Skeletal muscle satellite cell (primary cell): ENCODE measurements around the gene YWHAE.
A peak's percentile ranks its signal among the peaks of the same experiment; 100 is the strongest.

Source experiments
- H3K27me3 ChIP-seq: 2 replicates; pipeline ENCODE4 v1.7.0; 2013; ENCODE audit warnings: low read length; ENCODE audit not compliant: control insufficient read depth, insufficient read depth
- H3K36me3 ChIP-seq: 2 replicates; pipeline ENCODE4 v1.7.0; 2013; ENCODE audit warnings: mild to moderate bottlenecking, control low read depth, low read length; ENCODE audit not compliant: insufficient read depth
- H3K4me1 ChIP-seq: 2 replicates; pipeline ENCODE4 v1.7.0; 2013; ENCODE audit warnings: low read length; ENCODE audit not compliant: control insufficient read depth, insufficient read depth
- H3K4me2 ChIP-seq: 2 replicates; pipeline ENCODE4 v1.7.0; 2013; ENCODE audit warnings: mild to moderate bottlenecking, low read length
- H3K4me3 ChIP-seq: 2 replicates; pipeline ENCODE4 v1.7.0; 2013; ENCODE audit warnings: low read length
- H3K9ac ChIP-seq: 2 replicates; pipeline ENCODE4 v1.7.0; 2013; ENCODE audit warnings: mild to moderate bottlenecking, low read depth, low read length, moderate library complexity
- H3K9me3 ChIP-seq: replicated peaks from 2 replicates; pipeline ENCODE4 v1.7.0; 2013; ENCODE audit warnings: mild to moderate bottlenecking, control low read depth, low read length

YWHAE gene

DNA sequence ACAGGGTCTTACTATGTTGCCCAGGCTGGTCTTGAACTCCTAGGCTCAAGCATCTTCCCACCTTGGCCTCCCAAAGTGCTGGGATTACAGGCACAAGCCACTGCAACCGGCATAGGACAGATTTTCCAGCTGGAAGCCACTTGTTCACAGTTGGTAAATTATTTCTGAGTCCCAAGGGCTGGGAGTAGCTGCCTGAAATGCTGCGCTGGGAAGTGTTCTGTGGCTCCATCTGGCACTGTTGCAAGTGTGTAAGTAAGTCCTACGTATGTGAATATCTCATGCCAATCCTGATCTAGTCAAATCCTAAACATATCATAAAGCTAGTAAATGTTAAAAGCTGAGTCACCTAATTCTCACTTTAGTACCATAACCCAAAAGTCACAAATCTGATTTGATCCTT, 48.1 kb downstream of the YWHAE start:
- Histone ChIP-seq H3K4me2 (no peak overlapping the region), H3K27me3 (no peaks in the 10 kb centered on the region), H3K9ac (no peak overlapping the region), H3K4me3 (no peak overlapping the region), H3K9me3 (no peaks in the 10 kb centered on the region), H3K36me3 (peaks cover 61% of the 10 kb centered on the region), H3K4me1 (no peaks in the 10 kb centered on the region)

DNA sequence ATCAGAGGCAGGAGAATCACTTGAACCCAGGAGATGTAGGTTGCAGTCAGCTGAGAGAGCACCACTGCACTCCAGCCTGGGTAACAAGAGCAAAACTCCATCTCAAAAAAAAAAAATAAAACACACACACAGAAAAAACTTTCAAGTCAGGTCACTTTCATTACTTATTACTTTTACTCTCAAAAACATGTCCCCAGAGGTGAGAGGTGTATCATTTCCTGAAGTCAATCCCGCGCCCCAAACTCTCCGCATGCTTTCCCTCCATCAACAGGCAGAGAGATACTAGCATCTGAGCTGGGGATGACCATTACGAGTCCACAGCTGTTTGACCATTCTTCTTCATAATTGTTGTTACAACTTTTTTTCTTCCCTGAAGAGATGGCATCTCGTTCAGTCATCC, 48.7 kb downstream of the YWHAE start:
- peaks cover 59% of the 10 kb centered on the region for H3K36me3 ChIP-seq
- H3K9me3 ChIP-seq, result no peaks in the 10 kb centered on the region
- H3K4me1 ChIP-seq, result no peaks in the 10 kb centered on the region
- no peaks in the 10 kb centered on the region for H3K27me3 ChIP-seq
- no peak overlapping the region for H3K9ac ChIP-seq
- H3K4me3 ChIP-seq, result no peak overlapping the region
- no peak overlapping the region for H3K4me2 ChIP-seq

- H3K27me3 ChIP-seq, result no peaks in the 10 kb centered on the region
- H3K36me3 ChIP-seq, result peaks cover 66% of the 10 kb centered on the region
- H3K9ac ChIP-seq, result peak overlapping the region; percentile 5
- no peaks in the 10 kb centered on the region for H3K4me1 ChIP-seq
- no peak overlapping the region for H3K4me3 ChIP-seq
- peak overlapping the region; percentile 49 for H3K4me2 ChIP-seq
- no peaks in the 10 kb centered on the region for H3K9me3 ChIP-seq
Observed at GRCh38 chr17:1347589-1348323, 52.3 kb downstream of the YWHAE start.

GRCh38 chr17:1344521-1344920, 55.5 kb downstream of the YWHAE start:
- Histone ChIP-seq H3K4me1 (no peaks in the 10 kb centered on the region), H3K4me2 (no peak overlapping the region), H3K9me3 (no peaks in the 10 kb centered on the region), H3K4me3 (no peak overlapping the region), H3K27me3 (no peaks in the 10 kb centered on the region), H3K36me3 (peaks cover 53% of the 10 kb centered on the region), H3K9ac (no peak overlapping the region)

- Histone ChIP-seq H3K4me2 (no peak overlapping the region), H3K4me3 (no peak overlapping the region), H3K4me1 (no peaks in the 10 kb centered on the region), H3K9me3 (no peaks in the 10 kb centered on the region), H3K9ac (no peak overlapping the region), H3K27me3 (no peaks in the 10 kb centered on the region), H3K36me3 (peaks cover 53% of the 10 kb centered on the region)
Observed at GRCh38 chr17:1343554-1343953, 56.5 kb downstream of the YWHAE start.

GRCh38 chr17:1340371-1340770, 59.7 kb downstream of the YWHAE start:
- no peak overlapping the region for H3K4me2 ChIP-seq
- no peak overlapping the region for H3K4me3 ChIP-seq
- H3K36me3 ChIP-seq, result peaks cover 34% of the 10 kb centered on the region
- no peaks in the 10 kb centered on the region for H3K4me1 ChIP-seq
- H3K27me3 ChIP-seq, result no peaks in the 10 kb centered on the region
- no peak overlapping the region for H3K9ac ChIP-seq
- no peaks in the 10 kb centered on the region for H3K9me3 ChIP-seq

- no peak overlapping the region for H3K4me3 ChIP-seq
- no peaks in the 10 kb centered on the region for H3K36me3 ChIP-seq
- no peaks in the 10 kb centered on the region for H3K4me1 ChIP-seq
- no peak overlapping the region for H3K9ac ChIP-seq
- no peaks in the 10 kb centered on the region for H3K9me3 ChIP-seq
- H3K27me3 ChIP-seq, result no peaks in the 10 kb centered on the region
- H3K4me2 ChIP-seq, result no peak overlapping the region
Observed at GRCh38 chr17:1331708-1332107, 68.3 kb downstream of the YWHAE start.

DNA sequence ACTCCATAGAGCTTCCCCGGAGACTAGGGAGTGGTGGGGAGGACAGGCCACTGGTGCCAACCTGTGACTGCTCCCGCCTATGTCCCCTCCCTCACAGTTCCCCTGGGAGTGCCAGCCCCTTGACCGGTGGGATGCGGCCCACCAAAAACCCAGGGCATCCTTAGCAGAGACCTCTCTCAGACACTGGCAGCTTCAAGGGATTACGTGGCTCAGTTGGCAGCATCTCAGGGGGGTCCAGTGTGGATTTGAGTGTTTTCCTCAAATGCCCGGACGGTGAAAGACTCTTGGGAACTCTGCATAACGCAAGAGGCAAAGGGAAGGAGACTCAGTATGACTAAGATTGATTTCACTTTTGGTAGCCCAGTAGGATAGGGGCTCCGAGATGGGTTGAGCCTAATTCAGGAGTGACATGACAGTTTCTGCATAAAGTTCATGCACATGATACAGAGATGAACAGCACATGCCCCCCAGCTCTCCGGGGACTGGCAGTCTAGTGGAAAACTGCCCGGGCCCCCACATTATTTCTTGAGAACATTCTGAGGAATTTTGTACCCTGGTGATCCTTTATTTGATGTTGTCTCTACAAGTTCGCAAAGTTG, 70.2 kb downstream of the YWHAE start:
- Histone ChIP-seq H3K9ac (no peak overlapping the region), H3K4me3 (no peak overlapping the region), H3K4me1 (no peaks in the 10 kb centered on the region)

GRCh38 chr17:1328437-1328836, 71.6 kb downstream of the YWHAE start:
- no peaks in the 10 kb centered on the region for H3K4me1 ChIP-seq

More for the DNA sequence above, 70.2 kb downstream of the YWHAE start:
- no peak overlapping the region for H3K4me2 ChIP-seq
- no peaks in the 10 kb centered on the region for H3K27me3 ChIP-seq
- no peaks in the 10 kb centered on the region for H3K36me3 ChIP-seq
- no peaks in the 10 kb centered on the region for H3K9me3 ChIP-seq

GRCh38 chr17:1325766-1326165, 74.3 kb downstream of the YWHAE start:
- H3K27me3 ChIP-seq, result peaks cover 8% of the 10 kb centered on the region
- H3K36me3 ChIP-seq, result no peaks in the 10 kb centered on the region
- H3K9me3 ChIP-seq, result no peaks in the 10 kb centered on the region
- no peak overlapping the region for H3K4me2 ChIP-seq
- H3K4me3 ChIP-seq, result no peak overlapping the region
- no peak overlapping the region for H3K9ac ChIP-seq
- no peaks in the 10 kb centered on the region for H3K4me1 ChIP-seq

More at GRCh38 chr17:1328437-1328836, 71.6 kb downstream of the YWHAE start:
- Histone ChIP-seq H3K9ac (no peak overlapping the region), H3K4me2 (no peak overlapping the region), H3K9me3 (no peaks in the 10 kb centered on the region), H3K27me3 (no peaks in the 10 kb centered on the region), H3K36me3 (no peaks in the 10 kb centered on the region), H3K4me3 (no peak overlapping the region)

DNA sequence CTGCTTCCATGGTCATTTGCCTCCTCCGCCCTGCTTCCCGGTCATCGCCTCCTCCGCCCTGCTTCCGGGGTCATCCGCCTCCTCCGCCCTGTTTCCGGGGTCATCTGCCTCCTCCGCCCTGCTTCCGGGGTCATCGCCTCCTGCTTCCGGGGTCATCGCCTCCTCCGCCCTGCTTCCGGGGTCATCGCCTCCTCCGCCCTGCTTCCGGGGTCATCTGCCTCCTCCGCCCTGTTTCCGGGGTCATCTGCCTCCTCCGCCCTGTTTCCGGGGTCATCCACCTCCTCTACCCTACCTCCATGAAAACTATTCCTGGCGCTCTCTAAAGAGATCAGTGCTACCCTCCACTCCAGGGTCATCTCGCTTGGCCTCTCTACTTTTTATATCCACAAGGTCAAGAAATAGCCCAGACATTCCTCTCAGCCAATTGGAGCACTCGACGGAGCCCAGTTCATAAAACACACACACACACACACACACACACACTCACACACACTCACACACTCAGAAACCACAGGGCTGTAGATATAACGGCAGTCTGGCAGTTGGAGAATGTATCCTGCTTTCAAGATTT, 75.7 kb downstream of the YWHAE start:
- Histone ChIP-seq H3K4me3 (no peak overlapping the region), H3K4me1 (no peaks in the 10 kb centered on the region)

GRCh38 chr17:1323336-1323735, 76.7 kb downstream of the YWHAE start:
- Histone ChIP-seq H3K4me3 (no peak overlapping the region), H3K4me2 (no peak overlapping the region), H3K4me1 (no peaks in the 10 kb centered on the region), H3K36me3 (no peaks in the 10 kb centered on the region), H3K9me3 (no peaks in the 10 kb centered on the region), H3K27me3 (peaks cover 8% of the 10 kb centered on the region), H3K9ac (no peak overlapping the region)

More for the DNA sequence above, 75.7 kb downstream of the YWHAE start:
- H3K36me3 ChIP-seq, result no peaks in the 10 kb centered on the region
- no peak overlapping the region for H3K4me2 ChIP-seq
- no peaks in the 10 kb centered on the region for H3K9me3 ChIP-seq
- no peak overlapping the region for H3K9ac ChIP-seq
- peaks cover 8% of the 10 kb centered on the region for H3K27me3 ChIP-seq
